NCI-H2107 treated with DMSO at 0.1 percent for 48 hours (cell line): Measurements from ENCODE around the gene TMEFF2.
"Not testable (repeated sequence)": the region's sequence is repeated elsewhere in the genome, so short reads cannot be mapped to it uniquely, and the experiment has no call there.

Experiments used
- DNase-seq: peaks from one replicate; lab custom pipeline; 2025; ENCODE audit not compliant: unreplicated experiment; lab: John Stamatoyannopoulos, UW

TMEFF2 gene

DNA sequence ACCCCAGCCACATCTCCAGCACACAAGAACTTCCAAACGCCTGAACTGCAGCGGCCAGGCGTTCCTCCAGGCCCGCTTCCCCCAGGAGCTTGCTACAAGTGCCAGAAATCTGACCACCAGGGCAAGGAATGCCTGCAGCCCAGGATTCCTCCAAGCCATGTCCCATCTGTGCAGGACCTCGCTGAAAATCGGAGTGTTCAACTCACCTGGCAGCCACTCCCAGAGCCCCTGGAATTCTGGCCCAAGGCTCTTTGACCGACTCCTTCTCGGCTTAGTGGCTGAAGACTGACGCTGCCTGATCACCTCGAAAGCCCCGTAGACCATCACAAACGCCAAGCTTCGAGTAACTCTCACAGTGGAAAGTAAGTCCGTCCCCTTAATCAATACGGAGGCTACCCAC is 62.1 kb downstream of the TMEFF2 start:
- DNase-seq = not testable (repeated sequence)

DNA sequence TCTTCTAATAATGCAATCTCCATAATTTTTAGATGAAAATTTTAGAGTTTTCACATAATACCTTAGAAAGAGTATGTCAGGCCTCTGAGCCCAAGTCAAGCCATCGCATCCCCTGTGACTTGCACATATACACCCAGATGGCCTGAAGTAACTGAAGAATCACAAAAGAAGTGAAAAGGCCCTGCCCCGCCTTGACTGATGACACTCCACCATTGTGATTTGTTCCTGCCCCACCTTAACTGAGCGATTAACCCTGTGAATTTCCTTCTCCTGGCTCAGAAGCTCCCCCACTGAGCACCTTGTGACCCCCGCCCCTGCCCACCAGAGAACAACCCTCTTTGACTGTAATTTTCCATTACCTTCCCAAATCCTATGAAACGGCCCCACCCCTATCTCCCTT is 64.4 kb downstream of the TMEFF2 start:
- DNase-seq = not testable (repeated sequence)

DNA sequence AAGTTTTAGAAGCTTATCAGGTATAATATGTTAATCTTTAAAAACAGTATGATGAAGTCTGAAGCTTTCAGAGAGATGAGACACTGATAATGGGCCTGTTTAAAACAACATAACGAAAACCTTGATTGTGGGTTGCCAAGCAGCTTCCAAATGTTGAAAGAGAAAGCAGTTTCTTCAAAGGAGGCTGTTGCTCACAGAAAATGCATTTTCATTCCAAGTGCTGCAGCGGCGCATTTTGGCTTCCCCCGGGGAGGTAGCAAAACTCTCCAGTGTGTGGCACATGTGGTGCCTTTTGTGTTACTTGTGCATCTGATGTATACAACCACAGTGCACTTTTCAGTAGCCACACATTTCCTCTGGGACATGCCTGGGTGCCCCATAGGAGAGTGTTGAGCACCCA is 66.1 kb downstream of the TMEFF2 start:
- no peak for DNase-seq

DNA sequence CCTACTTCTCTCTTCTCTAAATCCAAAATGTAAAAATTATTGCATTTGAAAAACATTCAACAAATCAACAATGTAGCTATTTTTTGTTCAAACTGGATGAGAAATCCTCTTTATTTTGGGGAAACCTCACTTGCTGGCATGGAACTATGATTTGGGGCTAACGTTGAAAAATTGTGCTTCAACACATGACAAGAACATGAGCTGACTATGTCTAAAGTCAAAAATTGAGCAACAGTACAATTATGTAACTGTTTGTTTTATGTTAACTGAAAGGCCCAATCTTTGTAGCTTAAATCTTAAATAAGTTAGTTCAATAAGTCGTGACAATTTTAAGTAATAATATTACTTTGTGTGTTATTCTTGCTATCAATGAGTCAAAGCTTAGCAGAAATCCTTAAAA is 67.3 kb downstream of the TMEFF2 start:
- DNase-seq = no peak

DNA sequence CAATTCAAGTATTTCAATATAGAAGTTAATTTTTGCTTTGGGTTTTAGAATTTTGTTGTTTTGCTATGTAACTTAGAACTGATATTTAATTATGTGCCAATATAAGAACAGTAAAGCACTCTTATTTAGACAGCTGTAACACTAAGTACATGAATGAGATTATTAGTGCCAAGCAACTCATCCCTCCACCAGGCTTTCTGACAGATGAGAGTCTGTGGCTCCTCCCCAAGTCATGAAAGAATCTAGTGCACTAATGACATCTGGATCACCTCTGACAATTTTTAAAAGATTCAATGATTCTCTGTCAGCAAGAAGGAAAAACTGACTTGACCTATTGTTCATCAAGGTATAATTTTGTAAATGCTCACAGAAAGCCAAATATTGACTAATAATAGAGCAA is 67.8 kb downstream of the TMEFF2 start:
- DNase-seq = no peak

DNA sequence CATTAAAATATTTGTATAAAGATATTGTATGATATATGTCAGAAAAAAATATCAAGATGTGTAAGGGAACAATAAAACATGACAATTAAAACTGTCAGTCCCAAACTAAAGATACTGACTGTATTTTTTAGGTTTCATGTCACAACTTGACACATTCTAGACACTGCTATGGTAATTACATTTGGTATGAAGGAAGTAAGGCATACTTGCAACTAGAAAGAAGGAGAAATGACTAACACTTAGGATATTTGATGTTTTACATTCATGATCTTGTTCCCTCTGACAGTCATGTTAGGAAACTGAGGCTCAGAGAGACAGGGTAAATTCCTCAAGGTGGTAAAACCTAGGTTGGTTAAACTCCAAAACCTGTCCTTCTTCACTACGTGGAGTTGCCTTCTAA is 68.3 kb downstream of the TMEFF2 start:
- no peak for DNase-seq

DNA sequence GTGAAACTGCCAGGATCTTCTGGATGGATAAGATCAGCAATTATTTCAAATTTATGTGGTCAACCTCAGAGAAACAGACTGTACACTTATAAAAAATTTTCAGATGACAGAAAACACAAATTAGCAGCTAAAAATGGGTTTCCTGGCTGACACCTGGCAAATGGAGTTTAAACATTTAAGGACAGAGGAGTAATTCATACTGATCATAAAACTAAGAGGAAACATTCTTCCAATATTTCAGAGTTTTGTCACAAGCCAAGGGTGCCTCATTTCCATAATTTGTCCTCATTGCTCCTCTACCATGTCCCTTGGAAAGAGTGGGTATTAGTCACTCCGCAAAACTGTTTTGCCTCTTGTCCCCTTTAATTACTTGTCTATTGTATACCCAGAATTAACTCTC is 70.2 kb downstream of the TMEFF2 start:
- no peak for DNase-seq

DNA sequence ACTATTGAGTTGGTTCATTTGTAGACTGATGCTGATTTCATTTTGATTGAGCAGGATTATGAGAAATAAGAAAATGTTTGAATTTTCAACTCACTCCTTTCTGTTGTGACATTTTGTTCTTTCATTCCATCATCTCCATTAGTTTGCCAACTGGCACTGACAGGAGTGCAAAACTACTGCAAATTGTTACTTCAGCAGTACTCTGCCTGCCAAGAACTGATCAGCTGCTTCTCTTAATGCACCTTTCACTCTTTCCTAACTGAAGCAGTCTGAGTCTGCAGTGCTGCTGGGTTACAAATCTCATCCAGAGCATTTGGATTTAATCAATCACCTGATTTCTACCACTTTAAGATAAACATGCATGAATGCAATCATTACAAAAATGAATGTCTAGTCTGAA is 70.9 kb downstream of the TMEFF2 start:
- DNase-seq = no peak

DNA sequence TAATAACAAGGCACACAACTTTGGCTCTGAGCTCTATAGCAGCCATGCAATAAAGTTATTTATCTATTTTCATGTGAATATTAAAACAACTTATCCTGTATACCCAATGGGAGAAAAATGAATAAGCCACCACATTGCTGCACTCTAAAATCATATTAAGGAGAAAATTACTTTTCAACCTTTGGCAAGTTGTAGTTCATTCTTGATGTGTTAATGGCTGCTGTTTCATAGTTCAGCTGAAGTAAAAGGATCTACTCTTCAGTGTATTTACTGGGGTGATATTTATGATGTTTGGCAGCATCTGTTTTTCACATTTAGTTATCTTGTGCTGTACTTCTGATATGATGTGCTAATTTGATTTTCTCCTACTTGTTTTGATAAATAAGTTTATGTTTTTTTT is 71.8 kb downstream of the TMEFF2 start:
- no peak for DNase-seq

DNA sequence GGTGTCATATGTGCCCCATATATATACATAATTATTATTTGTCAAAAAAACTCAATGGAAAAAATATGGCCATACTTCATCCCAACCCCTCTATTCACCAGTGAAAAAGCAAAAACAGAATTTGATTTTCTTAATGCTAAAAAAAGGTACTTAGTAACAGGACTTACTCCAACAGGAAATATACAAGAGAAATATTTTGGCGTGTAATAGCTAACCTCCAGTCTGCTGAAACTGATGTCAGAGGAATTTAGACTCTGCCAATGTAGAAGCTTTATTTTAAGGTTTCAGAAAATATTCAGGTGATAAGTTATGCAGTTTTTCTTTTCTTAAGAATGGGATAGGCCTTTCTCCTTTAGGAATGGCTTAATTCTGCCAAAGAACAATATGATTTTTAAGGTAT is 72.6 kb downstream of the TMEFF2 start:
- DNase-seq = no peak

DNA sequence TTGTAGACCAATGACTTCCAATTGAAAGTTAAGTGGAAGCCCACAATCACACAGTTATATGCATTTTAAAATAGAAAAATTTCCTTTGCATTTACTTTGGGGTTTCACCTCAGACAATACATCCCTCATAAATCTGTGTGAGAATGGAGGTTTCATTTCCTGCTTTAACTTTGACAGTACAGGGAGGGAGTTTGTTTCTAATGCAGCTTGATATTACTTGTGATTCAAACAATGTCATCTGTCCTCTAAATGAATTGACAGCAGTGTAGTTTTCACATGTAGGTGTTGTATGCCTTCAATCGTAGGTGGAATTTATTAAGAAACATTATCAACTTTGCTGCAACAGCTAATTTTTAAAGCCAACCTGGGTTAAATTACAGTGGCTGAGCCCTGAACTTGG is 75.2 kb downstream of the TMEFF2 start:
- no peak for DNase-seq

DNA sequence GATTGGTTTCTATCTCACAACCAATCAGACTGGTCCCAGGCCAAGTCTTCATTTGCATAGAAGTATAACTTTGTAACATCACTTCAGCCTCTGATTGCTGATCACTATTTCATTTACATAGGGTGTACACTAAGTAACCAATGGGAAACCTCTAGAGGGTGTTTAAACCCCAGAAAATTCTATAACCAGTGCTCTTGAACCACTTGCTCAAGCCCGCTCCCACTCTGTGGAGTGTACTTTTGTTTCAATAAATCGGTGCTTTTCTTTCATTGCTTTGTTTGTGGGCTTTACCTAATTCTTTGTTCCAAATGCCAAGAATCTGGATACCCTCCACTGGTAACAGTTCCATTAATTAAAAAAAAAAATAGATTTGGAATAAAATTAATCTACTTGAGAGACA is 77.0 kb downstream of the TMEFF2 start:
- no peak for DNase-seq

DNA sequence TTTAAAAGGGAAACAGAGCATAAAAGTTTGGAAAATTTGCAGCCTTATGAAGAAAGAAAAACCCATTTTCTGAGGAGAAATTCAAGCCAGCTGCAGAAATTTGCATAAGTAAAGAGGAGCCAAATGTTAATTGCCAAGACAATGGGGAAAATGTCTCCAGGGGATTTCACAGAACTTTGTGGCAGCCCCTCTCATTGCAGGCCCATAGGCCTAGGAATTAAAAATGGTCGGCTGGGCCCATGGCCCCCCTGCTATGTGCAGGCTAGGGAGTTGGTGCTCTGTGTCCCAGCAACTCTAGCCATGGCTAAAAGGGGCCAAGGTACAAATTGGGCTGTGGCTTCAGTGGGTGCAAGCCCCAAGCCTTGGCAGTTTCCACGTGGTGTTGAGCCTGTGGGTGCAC is 83.2 kb downstream of the TMEFF2 start:
- DNase-seq = not testable (repeated sequence)

DNA sequence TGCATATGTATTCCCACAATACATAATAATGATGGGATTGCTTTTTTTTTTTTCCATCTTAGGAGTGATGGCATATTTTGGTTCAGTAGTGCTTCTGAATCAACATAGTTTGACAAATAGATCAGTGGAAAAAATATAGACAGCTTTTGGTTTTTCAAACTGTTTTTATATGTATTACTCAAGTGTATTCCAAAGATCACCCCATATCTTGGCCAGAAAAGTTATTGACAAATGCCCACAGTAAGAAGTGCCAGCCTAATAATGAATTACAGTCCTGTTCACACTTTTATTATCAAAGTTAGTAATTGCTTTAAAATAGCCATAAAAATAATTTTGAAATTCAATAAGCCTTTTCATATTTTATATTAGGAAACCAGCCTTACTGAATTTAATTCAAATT is 95.0 kb downstream of the TMEFF2 start:
- DNase-seq = no peak

DNA sequence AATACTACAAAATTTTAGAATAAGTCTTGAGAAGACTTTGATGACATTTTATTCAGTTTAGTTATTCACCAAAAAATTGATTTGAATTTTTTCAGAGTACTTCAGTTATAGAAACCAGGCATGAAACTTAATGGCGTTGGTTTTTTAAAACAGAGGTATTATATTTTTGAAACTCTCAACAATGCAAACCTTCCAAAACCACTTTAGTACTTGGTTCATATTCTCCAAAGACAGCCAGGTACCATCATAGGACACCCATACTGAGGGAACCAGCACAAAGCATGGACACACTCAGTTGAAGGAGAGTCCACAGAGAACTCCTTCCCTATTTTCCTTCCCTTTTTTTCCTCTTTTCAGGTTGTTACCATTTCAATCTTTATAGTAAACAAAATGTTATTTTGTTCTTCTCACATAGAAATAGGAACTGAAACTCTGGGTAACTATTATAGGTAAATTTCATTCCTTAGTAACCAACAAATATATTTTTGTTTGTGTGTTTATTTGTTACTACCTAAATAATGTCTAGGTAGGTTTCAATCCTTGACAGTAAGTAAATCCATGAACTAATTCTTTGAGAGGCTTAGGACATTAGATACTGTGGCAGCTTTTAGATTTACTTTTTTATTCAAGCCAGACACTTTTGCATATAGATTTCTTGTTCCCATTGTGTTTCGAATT is 95.8 kb downstream of the TMEFF2 start:
- DNase-seq = no peak

DNA sequence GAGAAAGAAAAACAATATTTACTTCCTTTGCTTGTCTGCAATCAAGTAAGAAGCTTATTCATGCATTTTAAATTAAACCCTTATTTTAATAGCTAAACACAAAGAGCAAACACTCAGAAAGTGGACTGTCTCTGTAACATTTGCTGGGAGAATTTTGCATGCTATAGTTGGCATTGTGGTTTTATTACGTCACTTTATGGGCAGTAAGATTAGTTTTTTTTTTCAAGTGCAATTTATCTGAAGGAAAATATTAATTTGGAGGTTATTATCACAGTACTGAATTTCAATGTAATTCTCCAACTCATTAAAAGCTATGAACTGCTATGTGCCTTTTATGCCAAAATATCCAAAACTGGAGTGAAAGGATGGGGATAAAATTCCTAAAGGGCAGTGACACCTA is 103.3 kb downstream of the TMEFF2 start:
- DNase-seq = no peak

DNA sequence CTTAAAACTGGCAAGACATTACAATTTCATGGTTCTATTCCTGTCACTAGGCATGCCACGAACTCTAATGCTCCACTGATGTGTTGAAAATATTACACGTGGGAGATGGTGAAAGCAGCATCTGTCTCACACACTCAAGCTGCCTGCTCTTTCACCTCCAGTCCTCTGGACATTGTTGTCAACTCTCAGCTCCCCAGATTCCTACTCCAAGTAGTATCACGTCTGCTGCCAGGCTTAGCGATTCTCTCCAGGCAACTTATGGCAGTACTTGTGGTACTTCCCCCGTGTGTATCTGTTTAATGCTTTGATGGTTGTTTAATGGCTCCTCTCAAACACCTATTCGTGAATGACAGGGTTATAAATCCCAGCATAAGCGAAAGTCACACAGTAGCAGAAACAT is 103.8 kb downstream of the TMEFF2 start:
- no peak for DNase-seq

DNA sequence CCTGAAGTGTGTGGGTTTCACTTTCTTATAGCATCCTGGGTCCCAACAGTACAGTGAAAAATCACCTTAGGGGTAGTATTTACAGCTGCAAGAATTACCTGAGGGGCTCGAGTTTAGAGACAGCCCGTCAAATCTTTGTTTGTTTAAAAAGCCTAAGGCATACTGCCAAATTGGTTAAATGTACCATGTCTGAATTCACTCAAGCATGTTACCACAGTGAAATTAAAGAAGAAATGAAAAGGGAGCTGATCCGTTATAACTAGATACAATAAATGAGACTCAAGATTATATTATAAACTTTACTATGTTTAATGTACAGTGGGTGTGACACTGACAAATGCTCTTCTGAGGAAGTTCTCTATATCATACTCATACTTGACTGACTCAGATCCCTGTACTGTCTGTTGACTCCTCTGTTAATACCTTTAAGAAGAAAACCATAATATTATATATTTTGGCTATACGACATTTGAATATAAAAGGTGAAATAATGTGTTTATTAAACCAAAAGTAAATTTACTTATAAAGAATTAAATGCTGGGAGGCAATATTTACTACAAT is 107.3 kb downstream of the TMEFF2 start:
- DNase-seq = peak; percentile 63

DNA sequence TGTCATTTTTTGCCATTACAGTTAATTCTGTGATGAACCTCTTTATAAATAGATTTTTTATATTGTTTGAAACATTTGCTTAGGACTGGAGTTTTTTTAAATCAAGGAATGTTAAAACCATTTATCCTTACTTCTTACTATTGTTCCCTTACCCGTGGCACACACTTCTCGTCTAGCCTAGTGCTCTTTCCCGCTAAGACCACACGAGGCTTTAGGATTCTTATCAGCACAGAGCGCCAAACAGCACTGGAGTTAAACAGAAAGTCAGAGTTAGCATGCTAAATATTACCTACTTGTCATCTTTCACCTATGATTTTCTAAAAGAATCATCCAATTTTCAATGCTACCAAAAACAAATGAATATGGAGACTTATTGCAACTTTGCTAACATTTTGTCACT is 112.6 kb downstream of the TMEFF2 start:
- no peak for DNase-seq

DNA sequence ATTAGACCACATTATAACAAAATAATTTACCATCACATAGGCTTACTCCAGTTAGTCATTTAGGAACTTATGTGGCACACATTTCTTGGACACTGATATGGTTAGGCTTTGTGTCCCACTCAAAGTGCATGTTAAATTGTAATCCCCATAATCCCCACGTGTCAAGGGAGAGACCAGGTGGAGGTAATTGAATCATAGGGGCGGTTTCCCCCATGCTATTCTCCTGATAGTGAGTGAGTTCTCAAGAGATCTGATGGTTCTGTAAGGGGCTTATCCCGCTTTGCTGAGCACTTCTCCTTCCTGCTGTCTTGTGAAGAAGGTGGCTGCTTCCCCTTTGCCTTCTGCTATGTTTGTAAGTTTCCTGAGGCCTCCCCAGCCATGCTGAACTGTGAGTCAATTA is 114.6 kb downstream of the TMEFF2 start:
- DNase-seq = not testable (repeated sequence)

DNA sequence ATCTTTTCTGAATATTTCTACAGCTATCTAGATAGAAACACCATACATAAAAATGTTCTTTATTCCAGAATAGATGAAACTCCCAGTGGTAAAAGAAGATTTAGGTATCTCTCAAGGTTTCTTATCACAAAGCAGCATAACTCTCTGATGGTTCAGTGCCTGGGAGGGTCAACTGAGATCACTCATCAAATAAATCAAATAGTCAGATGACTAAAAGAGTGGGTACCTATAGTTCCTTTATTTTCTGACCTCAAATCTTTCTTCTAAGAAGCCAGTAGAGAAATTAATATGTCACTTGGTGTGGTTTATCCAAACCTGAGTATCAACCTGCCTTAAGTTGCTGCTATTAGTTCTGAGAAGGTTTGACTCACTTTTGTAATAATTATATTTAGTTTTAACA is 120.9 kb downstream of the TMEFF2 start:
- no peak for DNase-seq

DNA sequence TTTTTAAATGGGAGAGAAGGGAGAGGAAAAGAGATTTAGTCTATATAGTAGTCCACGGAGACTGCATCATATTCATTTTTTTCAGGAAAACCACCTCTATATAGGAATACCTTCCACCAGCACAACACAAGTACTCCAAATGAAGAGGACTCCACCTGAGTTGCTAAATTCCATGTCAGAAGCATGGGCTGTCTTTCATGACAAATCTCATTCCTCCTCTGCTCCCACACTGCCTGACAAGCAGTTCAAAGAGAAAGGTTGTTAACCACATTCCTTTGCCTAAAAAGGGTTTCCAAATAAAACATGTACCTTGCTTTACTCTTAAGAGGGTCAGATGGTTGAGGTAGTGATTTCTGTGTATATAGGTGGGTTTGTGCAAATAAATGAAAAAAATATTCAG is 122.0 kb downstream of the TMEFF2 start:
- no peak for DNase-seq

DNA sequence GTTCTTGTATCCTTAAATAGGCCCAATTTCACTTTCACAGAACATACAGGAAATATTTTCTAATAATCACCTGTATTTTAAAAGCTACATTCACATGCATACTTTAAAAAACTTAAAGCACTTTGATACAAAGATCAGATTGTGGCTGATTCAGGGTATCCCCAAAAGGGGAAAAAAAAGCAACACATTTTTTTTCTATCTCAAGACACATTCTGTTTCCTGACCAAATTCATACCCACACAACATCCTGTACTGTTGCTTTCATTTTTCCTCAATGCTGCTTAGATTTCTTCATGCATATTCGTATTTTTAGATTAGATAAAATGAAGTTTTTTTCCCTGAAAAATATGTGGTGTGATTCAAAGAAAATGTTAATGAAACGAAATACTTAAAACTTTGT is 122.5 kb downstream of the TMEFF2 start:
- no peak for DNase-seq
